DMS114 treated with DMSO at 0.1 percent for 48 hours (cell line): ENCODE measurements around the gene DYNC2H1.

Experiments
- DNase-seq: peaks from one replicate; lab custom pipeline; 2025; ENCODE audit not compliant: unreplicated experiment; lab: John Stamatoyannopoulos, UW

Gene DYNC2H1

DNA sequence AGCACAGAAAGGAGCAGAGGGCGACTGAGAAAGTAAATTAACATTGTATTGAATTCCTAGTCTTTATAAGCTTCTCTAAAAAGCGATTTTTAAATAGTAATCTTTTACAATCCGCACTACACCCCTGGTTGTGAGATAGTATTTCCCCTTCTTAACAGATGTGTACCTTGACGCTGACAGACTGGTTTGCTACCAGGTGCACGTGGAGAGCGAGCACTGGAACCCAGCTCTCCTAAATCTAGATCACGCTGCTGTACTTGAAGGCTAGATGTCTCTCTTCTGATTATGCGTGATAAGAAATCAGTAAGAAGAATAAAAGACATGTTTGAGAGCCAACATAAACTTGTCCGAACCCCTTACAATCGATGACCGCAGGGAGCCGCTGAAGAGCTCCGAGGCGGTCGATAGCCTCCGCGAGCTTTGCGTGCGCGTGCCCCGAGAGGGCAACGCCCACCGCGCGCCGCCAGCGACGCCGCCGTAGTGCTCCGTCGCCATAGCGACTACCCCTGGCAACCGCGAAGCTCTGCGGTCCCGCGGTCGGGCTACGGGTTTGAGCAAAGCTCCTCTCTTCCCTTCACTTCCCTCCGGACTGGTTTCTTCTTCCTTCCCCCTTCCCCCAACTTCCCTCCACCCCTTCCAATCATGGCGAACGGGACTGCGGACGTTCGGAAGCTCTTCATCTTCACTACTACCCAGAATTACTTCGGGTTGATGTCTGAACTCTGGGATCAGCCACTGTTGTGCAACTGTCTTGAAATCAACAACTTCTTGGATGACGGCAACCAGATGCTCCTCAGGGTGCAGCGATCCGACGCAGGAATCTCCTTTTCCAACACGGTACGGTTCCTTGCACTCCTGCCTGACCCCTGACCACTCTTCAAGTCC, at the start of gene DYNC2H1:
Gene DYNC2H1 (plus strand): TSS at position 494 of the 885 bp plus-strand sequence. CDS start 149 bp downstream, at position 643.
- DNase-seq, result peak; percentile 81

DNA sequence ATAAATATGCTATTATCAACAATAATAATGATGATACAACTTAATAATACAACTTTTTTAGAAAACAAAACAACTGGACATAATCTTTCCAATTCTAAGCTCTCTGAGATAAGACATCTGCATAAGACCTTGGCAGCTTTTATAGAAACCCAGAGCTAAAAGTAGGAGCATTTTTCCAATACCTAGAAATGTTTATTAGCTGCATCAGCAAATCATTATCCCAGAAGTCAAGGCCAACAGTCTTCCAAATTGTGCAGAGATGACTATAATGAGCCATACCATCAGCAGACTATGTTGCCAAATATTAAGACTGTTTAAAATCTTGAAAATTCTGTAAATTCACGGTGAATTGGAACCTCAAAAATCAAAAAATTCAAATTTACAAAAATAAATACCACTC, 47.6 kb upstream of the DYNC2H1 start:
- no peak for DNase-seq

- no peak for DNase-seq
These were observed 42.1 kb upstream of the DYNC2H1 start for GRCh38 chr11:103067118-103067517.

DNA sequence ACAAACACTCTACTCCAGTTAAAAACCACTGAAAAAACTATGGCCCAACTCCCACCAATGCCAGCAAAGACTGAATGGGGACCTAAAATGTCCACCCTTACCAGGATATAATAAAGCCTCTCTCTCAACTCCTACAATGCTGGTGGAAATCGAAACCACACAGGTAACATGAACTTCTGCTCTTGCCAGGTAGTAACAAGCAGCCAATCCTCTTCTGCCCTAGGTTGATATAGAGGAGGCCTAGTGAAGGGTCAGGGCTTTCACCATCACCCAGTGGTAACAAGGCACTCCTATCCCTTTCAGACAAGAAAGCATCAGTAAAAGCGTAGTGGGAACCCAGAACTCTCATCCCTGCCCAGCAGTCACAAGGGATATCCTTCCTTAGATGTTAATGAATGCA, 39.9 kb upstream of the DYNC2H1 start:
- DNase-seq, result no peak

DNA sequence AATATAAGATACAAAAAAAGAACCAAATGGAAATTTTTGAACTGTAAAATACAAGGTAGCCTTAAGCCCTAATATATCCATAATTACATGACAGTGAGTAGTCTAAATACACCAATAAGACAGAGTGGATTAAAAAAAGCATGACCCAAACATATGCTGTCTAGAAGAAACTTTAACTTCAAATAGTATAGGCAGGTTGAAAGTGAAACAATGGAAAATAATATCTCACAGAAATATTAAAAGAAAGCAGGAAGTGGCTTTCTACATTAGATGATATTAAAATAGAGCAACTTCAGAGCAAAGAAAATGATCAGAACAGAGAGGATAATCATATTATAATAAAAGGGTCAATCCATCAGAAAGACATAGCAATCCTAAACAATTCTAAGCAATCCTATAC, 39.1 kb upstream of the DYNC2H1 start:
- DNase-seq, result no peak

GRCh38 chr11:103071008-103071407, 38.2 kb upstream of the DYNC2H1 start:
- DNase-seq, result no peak

- no peak for DNase-seq
These were observed 32.9 kb upstream of the DYNC2H1 start for GRCh38 chr11:103076361-103076760.

DNA sequence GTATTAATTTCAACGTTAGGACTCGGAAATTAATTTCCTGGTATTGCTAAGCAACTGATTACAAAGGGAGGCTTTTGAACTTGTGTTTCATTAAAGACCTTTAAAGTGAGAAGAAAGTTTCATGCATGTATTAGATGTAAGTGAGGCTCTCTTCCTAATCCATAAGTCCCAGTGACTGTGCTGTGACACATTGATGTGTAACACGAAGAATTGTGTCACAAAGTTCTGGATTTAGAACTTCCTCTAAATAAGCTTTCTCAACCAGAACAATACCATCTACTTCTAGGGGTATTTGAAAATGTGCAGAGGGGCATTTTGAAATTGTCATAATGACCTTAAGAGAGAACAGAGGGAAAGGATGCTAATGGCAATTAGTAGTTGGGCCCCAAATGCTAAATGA, 31.7 kb upstream of the DYNC2H1 start:
- no peak for DNase-seq

- DNase-seq, result no peak
These were observed 30.5 kb upstream of the DYNC2H1 start for GRCh38 chr11:103078710-103079109.

GRCh38 chr11:103079833-103080232, 29.4 kb upstream of the DYNC2H1 start:
- no peak for DNase-seq

DNA sequence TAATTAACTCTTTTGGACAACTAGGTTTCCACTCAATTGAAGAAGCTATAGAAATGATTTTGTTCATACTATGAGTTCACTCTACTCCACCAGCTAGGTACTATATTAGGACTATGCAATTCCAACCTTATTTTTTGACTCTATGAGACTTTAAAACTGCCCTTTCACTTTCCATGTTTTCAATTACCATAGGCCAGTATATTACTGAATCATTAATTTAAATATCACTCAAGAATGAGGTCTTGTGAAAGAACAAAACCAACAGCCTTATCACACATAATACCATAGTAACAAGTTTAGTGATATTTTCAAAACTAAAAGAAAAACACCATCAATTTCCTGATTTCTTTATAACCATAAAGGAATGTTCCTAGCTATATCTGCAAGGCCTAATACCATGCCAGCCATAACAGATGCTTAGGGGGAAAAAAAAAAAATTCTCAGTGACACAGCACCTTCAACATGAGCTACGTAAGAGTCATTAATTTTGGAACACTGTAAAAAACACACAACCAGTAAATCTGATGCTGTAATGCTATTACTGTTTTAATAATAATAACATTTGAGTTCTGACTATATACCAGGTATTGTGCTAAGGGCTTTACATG, 23.4 kb upstream of the DYNC2H1 start:
- no peak for DNase-seq

- no peak for DNase-seq
These were observed 22.8 kb upstream of the DYNC2H1 start for GRCh38 chr11:103086461-103086860.

GRCh38 chr11:103091064-103091800, 18.0 kb upstream of the DYNC2H1 start:
- DNase-seq, result peak; percentile 24

DNA sequence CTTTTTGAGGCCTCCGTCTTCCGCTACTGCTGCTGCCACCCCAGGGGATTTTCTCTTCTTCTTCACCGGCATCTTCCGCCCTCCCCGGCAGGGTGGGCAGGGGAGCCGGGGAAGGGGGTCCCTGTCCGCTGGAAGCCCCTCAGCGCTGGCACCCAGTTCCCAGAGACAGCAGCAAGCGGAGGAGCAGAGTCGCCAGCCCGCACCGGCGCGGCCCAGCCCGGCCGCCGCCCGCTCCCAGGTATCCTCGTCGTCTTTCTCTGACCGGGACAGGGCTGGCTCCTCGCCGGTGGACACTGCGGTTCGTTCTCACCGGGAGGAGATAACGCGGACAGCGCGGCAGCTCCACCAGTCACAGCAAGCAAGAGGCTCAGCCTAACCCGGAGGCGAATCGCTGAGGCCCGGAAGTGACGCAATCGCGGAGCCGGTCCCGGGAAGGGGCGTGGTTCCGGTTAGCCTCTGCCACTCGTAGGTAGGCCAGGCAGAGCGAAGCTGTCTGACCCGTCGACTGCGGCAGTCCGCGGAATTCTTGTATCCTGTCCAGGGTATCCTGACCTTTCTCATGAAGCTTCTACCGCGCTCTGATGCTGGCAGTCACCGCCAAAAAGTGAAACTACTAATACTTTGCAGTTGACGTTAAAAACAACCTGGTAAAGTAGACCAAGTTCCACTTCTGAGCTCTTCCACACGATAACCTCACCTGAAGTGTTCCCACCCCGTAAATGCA, 17.3 kb upstream of the DYNC2H1 start, which contains the start of gene DCUN1D5:
Gene DCUN1D5 (minus strand): TSS at position 360 of the 724 bp plus-strand sequence. CDS start 288 bp downstream, at position 72.
- peak; percentile 85 for DNase-seq

DNA sequence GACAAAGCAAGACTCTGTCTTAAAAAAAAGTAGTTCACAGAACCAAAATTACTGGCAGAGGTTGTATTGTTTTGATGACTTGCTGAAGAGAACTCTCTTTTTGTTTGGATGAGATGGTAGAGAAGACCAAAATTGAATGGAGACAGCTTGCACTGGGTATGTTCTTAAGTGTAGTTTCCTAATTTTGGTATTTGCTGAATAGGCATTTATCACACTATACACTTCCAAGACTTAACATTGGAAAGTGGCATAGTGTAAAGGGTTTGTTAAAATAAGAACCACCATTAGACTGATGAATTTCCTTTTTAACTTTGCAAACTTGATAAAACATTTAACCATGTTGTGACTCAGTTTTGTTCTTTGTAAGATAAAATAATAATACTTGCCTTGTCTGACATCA, 11.9 kb upstream of the DYNC2H1 start:
- DNase-seq, result no peak

GRCh38 chr11:103109818-103110388, 677 bp downstream of the DYNC2H1 start:
- DNase-seq, result no peak

- no peak for DNase-seq
These were observed 1.2 kb downstream of the DYNC2H1 start for GRCh38 chr11:103110391-103110790.

GRCh38 chr11:103111400-103111799, 2.2 kb downstream of the DYNC2H1 start:
- DNase-seq, result no peak

DNA sequence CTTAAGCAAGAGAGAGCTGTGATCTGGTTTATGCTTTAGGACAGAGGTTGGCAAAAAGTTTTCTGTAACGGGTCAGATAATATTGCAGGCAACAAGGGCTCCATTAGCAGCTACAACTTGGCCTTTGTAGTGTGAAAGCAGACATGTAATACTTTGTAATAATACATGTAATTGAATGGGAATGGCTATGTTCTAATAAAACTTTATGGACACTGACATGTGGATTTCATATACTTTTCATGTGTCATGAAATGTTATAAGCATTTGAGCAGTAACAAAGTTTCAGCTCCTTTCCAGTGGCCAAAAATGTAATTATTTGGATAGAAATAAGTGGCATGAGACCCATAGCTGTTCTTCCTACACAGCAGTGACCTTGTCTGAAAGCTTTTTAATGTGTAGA, 3.1 kb downstream of the DYNC2H1 start:
- DNase-seq, result no peak

DNA sequence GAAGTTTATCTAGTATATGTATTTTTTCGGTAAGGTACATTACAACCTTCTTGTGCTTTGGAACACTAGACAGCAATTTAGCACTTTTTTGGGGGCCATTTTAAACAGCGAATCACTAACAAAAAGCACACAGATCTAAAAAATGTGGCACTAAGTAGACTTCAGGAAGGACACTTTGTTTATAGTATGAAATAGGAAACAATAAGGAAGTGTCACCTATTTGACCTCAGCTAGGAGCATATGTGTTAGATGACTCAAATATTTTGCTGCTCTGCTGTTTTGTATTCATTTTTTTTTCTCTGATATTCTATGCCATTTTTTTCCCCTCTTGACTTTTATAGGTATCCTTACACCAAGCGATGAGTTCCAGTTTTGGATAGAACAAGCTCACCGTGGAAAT, 5.6 kb downstream of the DYNC2H1 start:
- DNase-seq, result no peak

GRCh38 chr11:103125462-103125861, 16.2 kb downstream of the DYNC2H1 start:
- DNase-seq, result no peak
